ENCODE measurements around the gene CLDN19. TPM values are rescaled to one million over a fixed set of nuclear protein-coding genes. Genes with fewer than 3 reads are reported as not detected.
A peak's percentile ranks its signal among the peaks of the same experiment; 100 is the strongest.
"Not testable (repeated sequence)": the region's sequence is repeated elsewhere in the genome, so short reads cannot be mapped to it uniquely, and the experiment has no call there.

The CLDN19 gene
- polyA plus RNA-seq, 10 donors = 0.25 to 1.8 (median 0.61) TPM

DNA sequence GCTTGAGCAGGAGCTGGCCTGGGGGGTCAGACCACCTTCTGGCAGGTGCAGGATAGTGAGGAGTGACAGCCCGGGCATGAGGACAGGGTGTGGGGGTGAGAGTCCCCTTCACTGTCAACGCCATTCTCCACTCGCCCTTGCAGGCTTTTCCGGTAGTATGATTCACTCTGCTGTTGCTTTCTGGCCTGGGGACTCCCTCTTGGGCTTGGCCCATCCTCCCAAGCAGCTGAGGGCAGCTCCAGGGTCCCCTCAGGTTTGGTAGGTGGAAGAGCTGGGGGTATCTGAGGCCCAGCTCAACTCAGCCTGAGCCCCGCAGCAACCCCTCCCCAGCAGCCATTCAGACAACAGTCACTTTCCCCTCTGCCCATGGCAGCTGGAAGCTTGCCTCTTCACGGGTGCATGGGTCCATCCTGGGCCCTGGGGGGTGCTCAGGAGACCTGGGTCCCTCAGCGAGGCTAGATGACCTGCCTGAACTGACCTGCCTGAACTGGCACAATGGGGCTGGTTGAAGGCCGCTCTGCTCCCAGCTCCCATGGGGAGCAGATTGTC, 1.3 kb downstream of the CLDN19 start:
- DNase-seq = no peak

DNA sequence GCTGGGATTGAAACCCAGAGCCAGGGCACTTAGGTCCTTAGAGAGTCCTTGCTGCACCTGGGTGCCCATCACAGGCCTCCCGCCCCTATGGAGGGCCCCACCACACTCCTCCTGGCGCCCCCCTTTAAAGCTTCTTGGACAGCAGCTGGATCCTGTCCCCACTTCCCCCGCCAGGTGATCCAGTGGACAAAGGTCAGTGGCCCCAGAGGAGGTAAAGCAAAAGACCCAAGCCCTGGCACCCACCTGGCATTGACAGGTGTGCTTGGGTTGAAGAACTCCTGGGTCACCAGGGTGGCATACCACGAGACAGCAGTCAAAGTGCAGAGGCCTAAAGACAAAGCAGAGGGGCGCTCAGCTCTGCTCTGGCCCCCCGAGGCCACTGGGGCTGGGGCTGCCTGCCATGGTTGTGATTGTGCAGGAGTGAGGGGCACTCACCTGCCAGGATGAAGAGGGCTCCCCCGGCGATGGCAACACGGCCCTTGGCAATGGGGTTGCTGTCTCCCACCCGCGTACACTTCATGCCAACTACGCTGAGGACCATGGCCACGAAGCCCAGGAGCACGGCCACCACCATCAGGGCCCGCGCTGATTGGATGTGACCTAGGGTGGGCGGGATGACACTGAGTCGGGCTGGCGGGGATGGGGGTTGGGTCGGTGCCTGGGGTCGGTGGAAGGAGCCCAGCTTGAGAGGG, 1.9 kb downstream of the CLDN19 start:
- no peak for DNase-seq

GRCh38 chr1:42737257-42737656, 2.8 kb downstream of the CLDN19 start:
- DNase-seq = no peak

GRCh38 chr1:42736571-42737200, 3.4 kb downstream of the CLDN19 start:
- no peak for DNase-seq

DNA sequence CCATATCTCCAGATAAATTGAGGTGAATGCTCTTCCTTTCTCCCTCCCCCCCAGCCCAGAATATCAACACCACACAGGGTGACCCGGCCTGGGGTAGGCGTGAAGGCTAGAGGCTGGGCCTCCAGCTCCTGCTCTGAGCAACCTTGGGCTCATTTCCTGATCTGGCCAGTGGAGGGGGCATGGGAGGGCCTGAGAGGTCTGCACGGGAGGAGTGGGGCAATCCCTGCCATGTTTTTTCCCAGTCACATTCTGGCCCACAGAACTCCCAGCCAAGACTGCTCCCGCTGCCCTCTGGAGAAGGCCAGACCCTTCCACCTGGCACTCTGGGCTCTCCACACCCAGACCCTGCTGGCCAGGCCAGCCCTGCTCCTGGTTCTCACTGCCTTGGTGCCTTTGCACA, 3.9 kb downstream of the CLDN19 start:
- no peak for DNase-seq

DNA sequence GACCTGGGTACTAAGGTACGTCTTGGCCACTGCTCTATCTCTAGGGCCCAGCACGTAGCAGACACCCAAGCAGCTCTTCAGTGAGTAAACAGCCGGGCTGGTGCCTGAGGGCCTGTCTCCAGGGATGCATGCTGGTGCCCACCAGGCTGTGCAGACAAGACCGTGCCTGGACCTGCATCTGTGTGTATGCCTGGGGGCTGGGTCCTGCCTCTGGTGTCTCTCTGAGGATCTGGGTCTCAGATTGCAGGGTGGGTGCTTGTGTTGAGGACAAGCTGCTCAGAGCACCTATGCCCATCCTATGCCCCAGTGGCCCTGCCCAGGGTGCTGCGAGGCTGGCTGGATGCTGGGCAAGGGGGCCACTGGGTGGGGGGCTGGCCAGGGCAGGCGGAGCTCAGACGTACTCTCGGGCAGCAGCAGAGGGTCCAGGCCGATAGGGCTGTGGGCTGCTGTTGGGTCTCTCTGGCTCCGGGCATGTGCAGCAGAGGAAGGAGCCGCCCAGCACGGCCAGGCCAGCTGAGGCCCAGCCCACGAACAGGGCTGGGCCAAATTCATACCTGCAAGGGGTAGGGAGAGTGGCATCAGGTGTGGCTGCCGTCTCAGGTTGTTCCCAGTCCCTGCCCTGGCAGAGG, 4.4 kb downstream of the CLDN19 start:
- DNase-seq = no peak

DNA sequence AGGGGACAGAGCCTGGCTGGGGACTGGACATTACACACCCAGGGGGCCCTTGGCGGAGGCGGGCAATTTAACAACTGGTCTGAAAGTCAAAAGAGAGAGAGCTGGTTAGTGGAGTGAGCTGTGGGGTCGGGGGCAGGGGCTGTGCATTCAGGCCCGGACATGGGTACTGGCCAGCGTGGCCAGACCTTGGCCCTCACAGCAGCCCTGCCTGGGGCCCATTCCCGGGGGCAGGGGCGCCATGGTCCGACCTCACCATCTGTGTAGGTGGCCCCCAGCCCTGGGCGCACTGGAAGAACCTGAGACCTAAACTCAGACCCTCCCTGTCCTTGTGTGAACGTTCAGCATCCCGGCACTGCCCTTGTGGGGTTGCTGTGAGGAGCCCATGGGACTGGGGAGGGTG, 5.0 kb downstream of the CLDN19 start:
- no peak for DNase-seq

- no peak for DNase-seq
Observed at GRCh38 chr1:42734201-42735035, 5.6 kb downstream of the CLDN19 start.

DNA sequence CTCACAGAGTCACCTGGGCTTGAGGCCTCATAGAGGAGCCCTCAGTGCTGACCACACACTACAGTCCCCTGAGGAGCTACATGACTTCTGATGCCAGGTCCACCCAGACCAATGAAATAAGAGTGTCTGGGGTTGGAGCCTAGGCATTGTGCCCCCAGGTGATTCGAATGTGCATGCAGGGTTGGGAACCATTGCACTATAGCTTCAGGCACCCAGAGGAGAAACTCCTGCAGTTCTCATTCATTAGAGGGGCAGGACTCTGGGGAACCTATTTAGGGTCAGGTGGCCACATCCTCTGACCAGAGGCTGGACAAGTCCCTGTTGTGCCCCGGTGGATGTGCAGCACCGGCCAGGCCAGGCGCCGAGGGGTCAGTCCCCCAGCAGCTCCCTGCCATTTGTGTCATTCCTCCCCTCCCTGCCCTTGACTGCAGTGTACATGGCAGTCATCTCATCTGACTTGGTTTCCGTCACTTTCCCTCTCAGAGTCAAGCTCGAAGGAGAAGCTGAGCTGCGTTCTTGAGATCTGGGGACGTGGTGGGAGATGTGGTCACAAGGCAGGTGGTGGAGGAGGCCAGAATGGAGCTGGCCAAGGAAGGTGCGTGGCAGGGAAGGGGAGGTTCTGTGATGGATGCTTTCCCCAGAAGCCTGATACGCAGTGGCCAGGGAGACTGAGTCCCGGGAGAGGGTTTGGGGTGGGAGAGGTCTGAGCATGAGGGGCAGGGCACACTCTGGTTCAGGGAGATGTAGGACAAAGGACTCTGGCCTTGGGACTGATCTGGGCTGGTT, 6.4 kb downstream of the CLDN19 start:
- no peak for DNase-seq

DNA sequence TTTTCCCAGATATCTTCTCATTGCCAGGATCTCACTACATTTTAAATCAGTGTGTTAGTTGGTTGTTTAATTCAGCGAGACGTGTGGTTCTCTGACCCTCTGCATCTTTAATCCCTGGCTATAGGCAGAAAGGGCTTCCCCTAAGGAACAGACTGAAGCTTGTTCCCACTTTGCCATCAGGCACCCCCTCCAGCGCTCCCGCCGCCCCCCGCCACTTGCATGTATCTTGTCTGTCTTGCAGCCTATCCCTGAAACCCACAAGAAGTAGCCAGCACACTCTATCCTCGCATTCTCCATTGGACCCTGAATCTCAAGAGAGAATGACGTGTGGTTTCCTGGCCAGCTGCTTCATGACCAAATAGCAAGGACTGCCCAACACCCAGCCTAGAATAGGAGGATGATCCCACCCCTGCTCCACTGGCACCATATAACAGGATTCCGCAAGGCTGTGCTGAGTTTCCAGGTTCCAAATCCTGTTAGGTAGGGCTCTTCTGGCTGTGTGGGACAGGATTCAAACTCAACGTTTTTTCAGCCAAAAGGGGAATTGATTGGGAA, 7.8 kb downstream of the CLDN19 start:
- DNase-seq = peak in 1 of 3 donors; percentile 45

DNA sequence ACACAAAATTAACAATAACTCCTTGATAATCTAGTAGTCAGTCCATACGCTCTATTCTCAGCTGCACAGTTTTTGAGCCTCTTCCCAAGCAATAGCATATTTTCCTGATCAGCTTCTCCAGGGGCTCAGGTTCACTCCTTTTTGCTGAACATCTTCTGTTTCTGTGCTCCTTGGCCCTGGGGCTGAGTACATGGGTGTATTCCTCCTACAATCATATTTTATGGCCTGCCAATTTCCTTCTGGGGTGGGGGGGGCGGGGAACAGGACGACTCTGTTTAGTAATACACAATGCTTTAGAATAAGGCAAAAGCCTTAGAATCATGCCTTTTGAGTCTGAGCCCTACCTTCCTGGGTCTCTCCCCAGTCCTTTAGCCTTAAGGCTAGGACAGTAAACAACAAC, 8.5 kb downstream of the CLDN19 start:
- DNase-seq = no peak

DNA sequence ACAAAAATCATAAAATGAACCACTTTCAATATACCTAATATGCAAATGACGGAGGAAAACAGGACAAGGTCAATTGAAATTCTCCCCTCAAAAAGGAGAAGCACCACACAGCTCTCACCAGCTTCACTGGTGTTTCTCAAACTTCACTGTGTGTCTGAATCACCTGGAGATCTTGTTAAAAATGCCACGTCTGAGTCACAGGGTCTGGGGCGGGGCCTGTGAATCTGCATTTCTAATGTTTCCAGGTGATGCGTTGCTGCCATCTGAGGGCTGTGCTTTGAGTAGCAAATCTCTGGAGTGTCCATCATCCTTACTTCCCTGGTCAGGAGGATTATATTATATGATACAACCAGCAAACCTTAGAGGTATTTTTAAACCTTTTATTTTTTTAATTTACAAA, 9.0 kb downstream of the CLDN19 start:
- no peak for DNase-seq

- no peak for DNase-seq
Observed at GRCh38 chr1:42730002-42730401, 10.0 kb downstream of the CLDN19 start.

- DNase-seq = not testable (repeated sequence)
Observed at GRCh38 chr1:42725820-42726219, 14.2 kb downstream of the CLDN19 start.

GRCh38 chr1:42723511-42723910, 16.5 kb downstream of the CLDN19 start:
- no peak for DNase-seq

GRCh38 chr1:42722403-42722802, 17.6 kb downstream of the CLDN19 start:
- DNase-seq = not testable (repeated sequence)

DNA sequence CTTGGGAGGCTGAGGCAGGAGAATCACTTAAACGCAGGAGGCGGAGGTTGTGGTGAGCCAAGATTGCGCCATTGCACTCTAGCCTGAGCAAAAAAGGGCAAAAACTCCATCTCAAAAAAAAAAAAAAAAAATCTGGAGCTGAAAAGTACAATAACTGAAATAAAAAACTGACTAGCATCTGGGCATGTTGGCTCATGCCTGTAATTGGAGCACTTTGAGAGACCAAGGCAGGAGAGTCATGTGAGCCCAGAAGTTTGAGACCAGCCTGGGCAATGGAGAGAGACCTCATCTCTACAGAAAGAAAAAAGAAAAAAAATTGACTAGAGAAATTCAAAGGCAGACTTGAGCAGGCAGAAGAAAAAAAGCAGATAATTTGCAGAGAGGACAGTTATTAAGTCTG, 18.1 kb downstream of the CLDN19 start:
- DNase-seq = no peak

DNA sequence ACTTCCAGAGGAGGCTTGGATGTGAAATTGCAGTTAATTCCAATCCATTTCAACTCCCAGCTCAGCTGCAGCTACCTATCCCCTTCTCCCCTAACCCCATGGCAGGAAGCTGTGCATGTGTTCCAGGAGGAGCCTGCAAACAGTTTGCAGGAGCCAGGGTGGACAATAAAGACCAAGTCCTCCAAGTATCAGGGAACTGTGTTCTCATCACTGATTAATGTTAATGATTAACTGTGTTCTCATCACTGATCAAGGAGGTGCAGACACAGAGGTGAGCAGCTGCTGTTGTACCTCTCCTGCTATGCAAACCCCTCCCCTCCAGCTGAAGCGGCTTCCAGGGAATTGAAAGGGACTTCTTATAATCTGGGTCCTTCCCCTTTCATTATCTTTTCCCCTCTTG, 19.2 kb downstream of the CLDN19 start:
- no peak for DNase-seq

DNA sequence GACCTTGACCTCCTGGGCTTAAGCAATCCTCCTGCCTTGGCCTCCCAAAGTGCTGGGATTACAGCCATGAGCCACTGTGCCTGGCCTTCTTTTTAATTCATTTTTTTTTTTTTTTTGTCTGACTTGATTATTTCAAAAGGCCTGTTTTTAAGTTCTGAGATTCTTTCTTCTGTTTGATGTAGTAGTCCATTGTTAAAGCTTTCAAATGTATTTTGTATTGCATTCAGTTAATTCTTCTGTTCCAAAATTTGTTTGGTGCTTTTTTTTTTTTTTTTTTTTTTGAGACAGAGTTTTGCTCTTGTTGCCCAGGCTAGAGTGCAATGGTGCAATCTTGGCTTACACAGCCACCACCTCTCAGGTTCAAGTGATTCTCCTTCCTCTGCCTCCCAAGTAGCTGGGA, 25.6 kb downstream of the CLDN19 start:
- not testable (repeated sequence) for DNase-seq

DNA sequence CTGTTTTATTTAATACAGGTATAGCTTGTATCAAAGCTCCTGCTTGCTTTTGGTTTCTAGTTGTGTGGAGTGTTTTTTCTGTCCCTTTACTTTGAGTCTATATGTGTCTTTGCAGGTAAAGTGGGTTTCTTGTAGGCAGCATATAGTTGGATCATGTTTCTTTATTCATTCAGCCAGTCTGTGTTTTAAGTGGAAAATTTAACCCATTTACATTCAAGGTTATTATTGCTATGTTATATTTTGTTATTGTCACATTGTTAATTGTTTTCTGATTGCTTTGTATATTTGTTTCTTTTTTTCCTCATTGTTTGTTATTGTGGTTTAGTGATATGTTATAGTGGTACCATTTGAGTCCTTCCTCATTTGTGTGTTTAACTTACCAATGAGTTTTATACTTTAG, 26.7 kb downstream of the CLDN19 start:
- no peak for DNase-seq

DNA sequence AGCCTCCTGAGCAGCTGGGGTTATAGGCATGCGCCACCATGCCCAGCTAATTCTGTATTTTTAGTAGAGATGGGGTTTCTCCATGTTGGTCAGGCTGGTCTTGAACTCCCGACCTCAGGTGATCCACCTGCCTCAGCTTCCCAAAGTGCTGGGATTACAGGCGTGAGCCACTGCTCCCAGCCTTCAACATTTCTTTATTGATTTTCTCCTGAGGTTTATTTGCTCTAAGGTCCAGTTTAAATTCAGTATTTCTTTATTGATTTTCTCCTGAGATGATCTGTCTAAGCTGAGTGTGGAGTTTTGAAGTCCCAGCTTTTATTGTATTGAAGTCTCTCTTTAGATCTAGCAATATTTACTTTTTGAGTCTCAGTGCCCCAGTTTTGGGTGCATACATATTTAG, 27.2 kb downstream of the CLDN19 start:
- not testable (repeated sequence) for DNase-seq
